ENCODE results near the gene PDCD4. TPM values are rescaled to one million over a fixed set of nuclear protein-coding genes. Genes with fewer than 3 reads are reported as not detected.

Gene PDCD4
- total RNA-seq, 2 experiments from 2014 or later = 97.1 to 98.4 TPM

GRCh38 chr10:110853921-110854605, 17.7 kb upstream of the PDCD4 start:
- peaks cover 82% of the 10 kb centered on the region for H3K4me1 Mint-ChIP-seq (ENCODE audit: low read depth)
- peaks cover 9% of the 10 kb centered on the region for H3K36me3 Mint-ChIP-seq (ENCODE audit: low read depth)
- H3K4me3 Mint-ChIP-seq = no peak overlapping the region
- CTCF ChIA-PET = interaction anchor here (1.0 to 3.6 kb wide), 4 partner anchors 11 to 108 kb away, joined by 3 to 16 read pairs (median 6); no protein-coding TSS in a partner anchor
- no peak overlapping the region for H3K27ac Mint-ChIP-seq
- no peaks in the 10 kb centered on the region for H3K9me3 Mint-ChIP-seq (ENCODE audit: insufficient read depth)
- DNase-seq (no peak), ATAC-seq (no peak)
- H3K27me3 Mint-ChIP-seq (ENCODE audit: low read depth) = no peaks in the 10 kb centered on the region
- POLR2A ChIA-PET = interaction anchor here (1.0 to 1.2 kb wide), 2 partner anchors 11 to 12 kb away, joined by 3 to 4 read pairs; no protein-coding TSS in a partner anchor

GRCh38 chr10:110857265-110858171, 14.2 kb upstream of the PDCD4 start:
- POLR2A ChIA-PET = interaction anchor here (1.2 to 3.5 kb wide), 4 partner anchors 14 to 55 kb away, joined by 3 to 20 read pairs (median 5); partner anchors contain the start of gene PDCD4
- no peaks in the 10 kb centered on the region for H3K27me3 Mint-ChIP-seq (ENCODE audit: low read depth)
- CTCF ChIA-PET = interaction anchor here (0.8 to 6.7 kb wide), 14 partner anchors 8 to 112 kb away, joined by 3 to 46 read pairs (median 8); partner anchors contain the start of gene PDCD4
- H3K9me3 Mint-ChIP-seq (ENCODE audit: insufficient read depth) = no peaks in the 10 kb centered on the region
- ATAC-seq = no peak
- peaks cover 84% of the 10 kb centered on the region for H3K4me1 Mint-ChIP-seq (ENCODE audit: low read depth)
- peak overlapping the region; percentile 45 for H3K4me3 Mint-ChIP-seq
- H3K36me3 Mint-ChIP-seq (ENCODE audit: low read depth) = peaks cover 9% of the 10 kb centered on the region
- H3K27ac Mint-ChIP-seq = peak overlapping the region; percentile 60
- DNase-seq = peak; percentile 21

- H3K4me3 Mint-ChIP-seq = peak overlapping the region; percentile 45
- POLR2A ChIA-PET = interaction anchor here (0.8 to 3.5 kb wide), 7 partner anchors 8 to 186 kb away, joined by 3 to 20 read pairs (median 6); partner anchors contain the start of gene PDCD4
- DNase-seq = peak; percentile 20
- H3K4me1 Mint-ChIP-seq (ENCODE audit: low read depth) = peaks cover 84% of the 10 kb centered on the region
- peak; percentile 16 for ATAC-seq
- peak overlapping the region; percentile 74 for H3K27ac Mint-ChIP-seq
- H3K9me3 Mint-ChIP-seq (ENCODE audit: insufficient read depth) = no peaks in the 10 kb centered on the region
- no peaks in the 10 kb centered on the region for H3K27me3 Mint-ChIP-seq (ENCODE audit: low read depth)
- peaks cover 9% of the 10 kb centered on the region for H3K36me3 Mint-ChIP-seq (ENCODE audit: low read depth)
- CTCF ChIA-PET = interaction anchor here (0.8 to 6.7 kb wide), 16 partner anchors 9 to 112 kb away, joined by 3 to 46 read pairs (median 8); partner anchors contain the start of gene PDCD4
Observed at GRCh38 chr10:110858297-110858934, 13.3 kb upstream of the PDCD4 start.

- H3K9me3 Mint-ChIP-seq (ENCODE audit: insufficient read depth) = no peaks in the 10 kb centered on the region
- CTCF ChIA-PET = interaction anchor here (0.6 to 6.7 kb wide), 15 partner anchors 9 to 113 kb away, joined by 3 to 46 read pairs (median 8); partner anchors contain the start of gene PDCD4
- H3K4me3 Mint-ChIP-seq = peak overlapping the region; percentile 53
- peaks cover 84% of the 10 kb centered on the region for H3K4me1 Mint-ChIP-seq (ENCODE audit: low read depth)
- H3K27me3 Mint-ChIP-seq (ENCODE audit: low read depth) = no peaks in the 10 kb centered on the region
- no peak for ATAC-seq
- POLR2A ChIA-PET = interaction anchor here (0.8 to 3.5 kb wide), 9 partner anchors 9 to 187 kb away, joined by 3 to 20 read pairs (median 3); partner anchors contain the start of genes BBIP1, PDCD4 and SHOC2
- H3K36me3 Mint-ChIP-seq (ENCODE audit: low read depth) = peaks cover 9% of the 10 kb centered on the region
- peak overlapping the region; percentile 92 for H3K27ac Mint-ChIP-seq
- DNase-seq = peak; percentile 21
Observed at GRCh38 chr10:110859206-110859972, 12.3 kb upstream of the PDCD4 start.

GRCh38 chr10:110859973-110860376, 11.8 kb upstream of the PDCD4 start:
- POLR2A ChIA-PET = interaction anchor here (0.9 to 3.5 kb wide), 7 partner anchors 7 to 86 kb away, joined by 3 to 20 read pairs (median 6); partner anchors contain the start of gene PDCD4
- DNase-seq (peak; percentile 19), ATAC-seq (peak; percentile 1)
- CTCF ChIA-PET = interaction anchor here (0.6 to 6.7 kb wide), 9 partner anchors 8 to 114 kb away, joined by 3 to 46 read pairs (median 8); partner anchors contain the start of gene PDCD4
- peaks cover 8% of the 10 kb centered on the region for H3K36me3 Mint-ChIP-seq (ENCODE audit: low read depth)
- H3K4me1 Mint-ChIP-seq (ENCODE audit: low read depth) = peaks cover 85% of the 10 kb centered on the region
- peak overlapping the region; percentile 53 for H3K4me3 Mint-ChIP-seq
- H3K9me3 Mint-ChIP-seq (ENCODE audit: insufficient read depth) = no peaks in the 10 kb centered on the region
- peak overlapping the region; percentile 92 for H3K27ac Mint-ChIP-seq
- H3K27me3 Mint-ChIP-seq (ENCODE audit: low read depth) = no peaks in the 10 kb centered on the region

GRCh38 chr10:110860576-110861241, 11.0 kb upstream of the PDCD4 start:
- ChIA-PET CTCF (interaction anchor here (0.7 to 6.7 kb wide), 10 partner anchors 8 to 115 kb away, joined by 3 to 46 read pairs (median 5); partner anchors contain the start of gene PDCD4), POLR2A (interaction anchor here (1.1 to 3.1 kb wide), 8 partner anchors 8 to 87 kb away, joined by 3 to 10 read pairs (median 7); partner anchors contain the start of gene PDCD4)
- peaks cover 89% of the 10 kb centered on the region for H3K4me1 Mint-ChIP-seq (ENCODE audit: low read depth)
- H3K27me3 Mint-ChIP-seq (ENCODE audit: low read depth) = no peaks in the 10 kb centered on the region
- ATAC-seq (peak; percentile 74), DNase-seq (peak; percentile 74)
- peaks cover 7% of the 10 kb centered on the region for H3K36me3 Mint-ChIP-seq (ENCODE audit: low read depth)
- peak overlapping the region; percentile 53 for H3K4me3 Mint-ChIP-seq
- H3K27ac Mint-ChIP-seq = peak overlapping the region; percentile 92
- H3K9me3 Mint-ChIP-seq (ENCODE audit: insufficient read depth) = no peaks in the 10 kb centered on the region

GRCh38 chr10:110861476-110861875, 10.3 kb upstream of the PDCD4 start:
- DNase-seq (no peak), ATAC-seq (no peak)
- ChIA-PET CTCF (interaction anchor here (1.0 to 6.7 kb wide), 9 partner anchors 10 to 115 kb away, joined by 3 to 46 read pairs (median 5); partner anchors contain the start of gene PDCD4), POLR2A (interaction anchor here (1.1 to 3.1 kb wide), 6 partner anchors 8 to 15 kb away, joined by 3 to 10 read pairs (median 8); partner anchors contain the start of gene PDCD4)
- H3K4me1 Mint-ChIP-seq (ENCODE audit: low read depth) = peaks cover 92% of the 10 kb centered on the region
- peaks cover 5% of the 10 kb centered on the region for H3K36me3 Mint-ChIP-seq (ENCODE audit: low read depth)
- H3K27me3 Mint-ChIP-seq (ENCODE audit: low read depth) = no peaks in the 10 kb centered on the region
- H3K9me3 Mint-ChIP-seq (ENCODE audit: insufficient read depth) = no peaks in the 10 kb centered on the region
- H3K27ac Mint-ChIP-seq = peak overlapping the region; percentile 92
- H3K4me3 Mint-ChIP-seq = peak overlapping the region; percentile 53

GRCh38 chr10:110861930-110862649, 9.6 kb upstream of the PDCD4 start:
- no peak for ATAC-seq
- Mint-ChIP-seq H3K27me3 (ENCODE audit: low read depth) (no peaks in the 10 kb centered on the region), H3K27ac (peak overlapping the region; percentile 53), H3K4me3 (no peak overlapping the region), H3K9me3 (ENCODE audit: insufficient read depth) (no peaks in the 10 kb centered on the region), H3K36me3 (ENCODE audit: low read depth) (peaks cover 5% of the 10 kb centered on the region), H3K4me1 (ENCODE audit: low read depth) (peaks cover 98% of the 10 kb centered on the region)
- POLR2A ChIA-PET = interaction anchor here (0.9 to 1.7 kb wide), 4 partner anchors 9 to 18 kb away, joined by 3 to 9 read pairs (median 6); partner anchors contain the start of gene PDCD4
- peak; percentile 20 for DNase-seq
- CTCF ChIA-PET = interaction anchor here (1.0 to 6.7 kb wide), 7 partner anchors 9 to 58 kb away, joined by 3 to 46 read pairs (median 5); partner anchors contain the start of gene PDCD4

- no peaks in the 10 kb centered on the region for H3K27me3 Mint-ChIP-seq (ENCODE audit: low read depth)
- ChIA-PET POLR2A (interaction anchor here (0.9 to 1.2 kb wide), 2 partner anchors 8 to 19 kb away, joined by 3 to 4 read pairs; no protein-coding TSS in a partner anchor), CTCF (interaction anchor here (1.4 to 6.7 kb wide), 2 partner anchors 10 to 59 kb away, joined by 3 to 46 read pairs; no protein-coding TSS in a partner anchor)
- peaks cover 5% of the 10 kb centered on the region for H3K36me3 Mint-ChIP-seq (ENCODE audit: low read depth)
- H3K4me1 Mint-ChIP-seq (ENCODE audit: low read depth) = peaks cover 98% of the 10 kb centered on the region
- ATAC-seq (no peak), DNase-seq (no peak)
- no peak overlapping the region for H3K4me3 Mint-ChIP-seq
- no peaks in the 10 kb centered on the region for H3K9me3 Mint-ChIP-seq (ENCODE audit: insufficient read depth)
- peak overlapping the region; percentile 96 for H3K27ac Mint-ChIP-seq
Observed at GRCh38 chr10:110862961-110863360, 8.8 kb upstream of the PDCD4 start.
